ENCODE measurements around the gene PTPRB.

DNA sequence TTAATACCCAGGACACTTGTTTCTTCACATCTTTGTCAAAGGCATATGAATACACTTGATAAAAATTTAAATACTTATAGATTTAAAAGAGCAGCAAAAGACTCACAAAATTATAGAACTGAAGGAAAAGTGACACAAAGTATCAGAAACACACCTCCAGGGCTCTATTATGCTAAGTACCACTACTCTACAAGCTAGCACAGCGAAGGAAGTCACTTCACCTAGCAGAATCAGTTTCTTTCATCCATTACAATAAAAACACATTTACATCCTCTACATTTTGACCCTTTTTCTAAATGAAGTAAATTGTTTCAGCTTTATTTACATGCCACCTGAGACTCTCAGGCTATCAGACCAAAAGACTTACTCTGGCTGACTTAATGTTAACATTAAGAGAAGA, 26.6 kb upstream of the PTPRB start:
- no peak for TF ChIP-seq CTCF (IDR thresholded peaks at IDR 0.05; ENCODE audit: low read length)
- no peak for TF ChIP-seq EZH2 (IDR thresholded peaks at IDR 0.05; ENCODE audit: borderline replicate concordance, low read length)

All from OCI-LY1 (cell line).